Measurements from ENCODE around the gene RFTN1.

RFTN1 gene

DNA sequence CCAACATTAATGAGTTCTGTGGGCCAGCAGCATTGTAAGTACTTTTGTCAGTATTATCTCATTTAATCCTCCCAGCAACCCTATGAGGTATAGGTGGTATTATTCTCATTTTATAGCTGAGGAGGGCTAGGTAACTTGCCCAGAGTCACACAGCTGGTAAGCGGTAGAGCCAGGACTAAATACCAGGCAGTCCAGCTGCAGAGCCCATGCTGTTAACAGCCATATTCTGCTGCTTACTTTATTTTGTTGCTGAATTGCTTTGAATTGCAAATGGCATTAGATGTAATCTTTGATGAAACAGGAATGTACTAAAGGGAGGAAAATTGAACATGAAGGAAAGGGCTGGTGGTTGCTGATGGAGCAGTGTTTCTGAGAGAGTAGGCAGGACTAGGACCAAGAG lies 228.9 kb downstream of the RFTN1 start:
- TF ChIP-seq ZFP3 (CRISPR knock-in tag; IDR thresholded peaks at IDR 0.05) (no peak), GLIS3 (CRISPR knock-in tag; IDR thresholded peaks at IDR 0.05) (no peak), ISL1 (CRISPR knock-in tag; IDR thresholded peaks at IDR 0.05) (no peak), ARNTL (CRISPR knock-in tag; IDR thresholded peaks at IDR 0.05; ENCODE audit: borderline replicate concordance, low read depth) (no peak), ESRRG (CRISPR knock-in tag; IDR thresholded peaks at IDR 0.05) (no peak), PPARA (CRISPR knock-in tag; IDR thresholded peaks at IDR 0.05; ENCODE audit: borderline replicate concordance) (no peak), ZFP30 (CRISPR knock-in tag; IDR thresholded peaks at IDR 0.05) (no peak), TOX (CRISPR knock-in tag; IDR thresholded peaks at IDR 0.05; ENCODE audit: borderline replicate concordance) (no peak)
- TF ChIP-seq, protein P1, sequence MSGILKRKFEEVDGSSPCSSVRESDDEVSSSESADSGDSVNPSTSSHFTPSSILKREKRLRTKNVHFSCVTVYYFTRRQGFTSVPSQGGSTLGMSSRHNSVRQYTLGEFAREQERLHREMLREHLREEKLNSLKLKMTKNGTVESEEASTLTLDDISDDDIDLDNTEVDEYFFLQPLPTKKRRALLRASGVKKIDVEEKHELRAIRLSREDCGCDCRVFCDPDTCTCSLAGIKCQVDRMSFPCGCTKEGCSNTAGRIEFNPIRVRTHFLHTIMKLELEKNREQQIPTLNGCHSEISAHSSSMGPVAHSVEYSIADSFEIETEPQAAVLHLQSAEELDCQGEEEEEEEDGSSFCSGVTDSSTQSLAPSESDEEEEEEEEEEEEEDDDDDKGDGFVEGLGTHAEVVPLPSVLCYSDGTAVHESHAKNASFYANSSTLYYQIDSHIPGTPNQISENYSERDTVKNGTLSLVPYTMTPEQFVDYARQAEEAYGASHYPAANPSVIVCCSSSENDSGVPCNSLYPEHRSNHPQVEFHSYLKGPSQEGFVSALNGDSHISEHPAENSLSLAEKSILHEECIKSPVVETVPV (CRISPR knock-in tag; IDR thresholded peaks at IDR 0.05): no peak
- TF ChIP-seq, protein P2, sequence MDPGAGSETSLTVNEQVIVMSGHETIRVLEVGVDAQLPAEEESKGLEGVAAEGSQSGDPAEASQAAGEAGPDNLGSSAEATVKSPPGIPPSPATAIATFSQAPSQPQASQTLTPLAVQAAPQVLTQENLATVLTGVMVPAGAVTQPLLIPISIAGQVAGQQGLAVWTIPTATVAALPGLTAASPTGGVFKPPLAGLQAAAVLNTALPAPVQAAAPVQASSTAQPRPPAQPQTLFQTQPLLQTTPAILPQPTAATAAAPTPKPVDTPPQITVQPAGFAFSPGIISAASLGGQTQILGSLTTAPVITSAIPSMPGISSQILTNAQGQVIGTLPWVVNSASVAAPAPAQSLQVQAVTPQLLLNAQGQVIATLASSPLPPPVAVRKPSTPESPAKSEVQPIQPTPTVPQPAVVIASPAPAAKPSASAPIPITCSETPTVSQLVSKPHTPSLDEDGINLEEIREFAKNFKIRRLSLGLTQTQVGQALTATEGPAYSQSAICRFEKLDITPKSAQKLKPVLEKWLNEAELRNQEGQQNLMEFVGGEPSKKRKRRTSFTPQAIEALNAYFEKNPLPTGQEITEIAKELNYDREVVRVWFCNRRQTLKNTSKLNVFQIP (CRISPR knock-in tag; IDR thresholded peaks at IDR 0.05; ENCODE audit: borderline replicate concordance, low read depth): no peak
- no peak for ATAC-seq

DNA sequence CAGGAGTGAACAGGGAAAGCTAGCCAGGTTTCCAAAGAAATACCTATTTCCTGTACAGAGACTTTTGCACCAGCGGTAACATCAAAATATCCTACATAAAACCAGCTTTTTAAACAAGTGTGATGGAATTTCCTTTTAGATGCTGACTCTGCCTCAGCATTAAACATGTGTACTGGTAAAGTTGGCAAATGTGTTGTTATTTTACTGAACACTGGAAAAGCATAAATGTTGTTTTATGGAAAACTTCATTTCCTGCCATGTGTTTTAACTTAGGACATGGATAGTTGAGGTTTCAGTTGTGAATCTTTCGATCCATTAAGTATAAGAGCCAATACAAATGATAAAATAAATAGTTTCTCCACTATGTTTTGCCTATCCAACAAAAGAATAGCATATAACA lies 232.8 kb downstream of the RFTN1 start:
- no peak for TF ChIP-seq ZFP3 (CRISPR knock-in tag; IDR thresholded peaks at IDR 0.05)
- TF ChIP-seq ZNF8 (CRISPR knock-in tag; IDR thresholded peaks at IDR 0.05): no peak
- no peak for TF ChIP-seq RARB (CRISPR knock-in tag; IDR thresholded peaks at IDR 0.05)
- TF ChIP-seq ZNF565 (CRISPR knock-in tag; conservative IDR thresholded peaks at IDR 0.05; ENCODE audit: low read depth): no peak
- TF ChIP-seq ESRRG (CRISPR knock-in tag; IDR thresholded peaks at IDR 0.05): no peak

DNA sequence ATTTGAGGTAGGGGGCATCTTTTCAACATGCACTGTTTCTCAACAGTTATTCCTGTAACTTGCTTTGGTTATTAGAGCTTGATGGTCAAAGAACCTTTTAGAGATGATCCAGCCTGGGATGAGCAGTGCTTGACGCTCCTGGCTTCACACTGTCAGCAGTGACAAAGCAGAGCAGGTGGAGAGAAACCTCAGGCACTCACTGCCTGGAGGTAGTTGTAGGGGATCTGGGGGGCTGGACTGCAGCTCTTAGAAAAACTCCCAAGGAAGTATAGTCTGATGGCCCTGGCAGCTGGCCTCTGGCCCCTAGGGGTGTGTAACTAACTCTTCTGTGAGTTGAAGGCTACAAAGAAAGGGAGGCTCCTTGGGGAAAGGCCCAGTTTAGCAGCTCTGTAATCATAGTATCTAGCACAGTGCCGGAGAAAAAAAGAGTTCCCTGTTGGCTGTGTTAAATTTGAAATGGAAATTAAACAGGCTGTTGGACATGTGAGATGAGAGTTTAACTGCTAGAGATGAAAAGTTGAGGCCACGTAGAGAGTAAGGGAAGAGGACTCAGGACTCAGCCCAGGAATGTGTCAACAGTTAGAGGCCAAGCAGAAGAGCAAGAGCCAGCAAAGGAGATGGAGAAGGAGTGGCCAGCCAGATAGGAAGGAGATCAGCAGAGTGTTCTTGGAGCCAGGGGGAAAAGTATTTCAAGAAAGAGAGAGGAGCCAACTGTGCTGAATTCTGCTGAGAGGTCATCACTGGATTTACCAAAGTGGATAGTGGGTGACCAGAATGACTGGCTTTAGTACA lies 234.3 kb downstream of the RFTN1 start:
- TF ChIP-seq PPARA (CRISPR knock-in tag; IDR thresholded peaks at IDR 0.05; ENCODE audit: borderline replicate concordance): no peak
- TF ChIP-seq, protein P3, sequence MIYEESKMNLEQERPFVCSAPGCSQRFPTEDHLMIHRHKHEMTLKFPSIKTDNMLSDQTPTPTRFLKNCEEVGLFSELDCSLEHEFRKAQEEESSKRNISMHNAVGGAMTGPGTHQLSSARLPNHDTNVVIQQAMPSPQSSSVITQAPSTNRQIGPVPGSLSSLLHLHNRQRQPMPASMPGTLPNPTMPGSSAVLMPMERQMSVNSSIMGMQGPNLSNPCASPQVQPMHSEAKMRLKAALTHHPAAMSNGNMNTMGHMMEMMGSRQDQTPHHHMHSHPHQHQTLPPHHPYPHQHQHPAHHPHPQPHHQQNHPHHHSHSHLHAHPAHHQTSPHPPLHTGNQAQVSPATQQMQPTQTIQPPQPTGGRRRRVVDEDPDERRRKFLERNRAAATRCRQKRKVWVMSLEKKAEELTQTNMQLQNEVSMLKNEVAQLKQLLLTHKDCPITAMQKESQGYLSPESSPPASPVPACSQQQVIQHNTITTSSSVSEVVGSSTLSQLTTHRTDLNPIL (CRISPR knock-in tag; IDR thresholded peaks at IDR 0.05; ENCODE audit: low read depth): no peak
- no peak for TF ChIP-seq GLIS3 (CRISPR knock-in tag; IDR thresholded peaks at IDR 0.05)
- TF ChIP-seq TCF4 (CRISPR knock-in tag; IDR thresholded peaks at IDR 0.05; ENCODE audit: borderline replicate concordance): no peak
- no peak for ATAC-seq

More for the DNA sequence above, 232.8 kb downstream of the RFTN1 start:
- ATAC-seq: no peak

DNA sequence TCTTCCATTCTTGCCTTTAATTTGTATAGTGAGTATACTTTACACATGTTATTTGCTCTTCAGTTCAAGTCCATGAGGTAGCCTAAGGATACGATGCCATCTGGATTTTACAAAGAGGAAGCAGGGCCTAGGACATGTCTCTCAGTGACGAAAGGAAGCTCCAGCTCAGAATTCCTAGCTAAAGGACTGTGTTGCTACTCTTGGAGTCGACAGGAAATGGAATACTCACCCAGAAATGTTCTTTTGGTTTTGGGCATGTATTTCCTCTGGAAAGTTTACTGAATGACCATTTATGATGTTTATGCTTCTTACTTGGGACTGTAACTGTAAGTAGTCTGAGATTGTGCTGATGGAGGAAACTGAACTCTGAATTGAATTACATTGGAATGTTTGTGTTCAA lies 236.0 kb downstream of the RFTN1 start:
- ATAC-seq: no peak
- TF ChIP-seq ZNF565 (CRISPR knock-in tag; conservative IDR thresholded peaks at IDR 0.05; ENCODE audit: low read depth) (no peak), OSR1 (CRISPR knock-in tag; IDR thresholded peaks at IDR 0.05) (no peak), ZC3H10 (CRISPR knock-in tag; IDR thresholded peaks at IDR 0.05) (no peak), CSDC2 (CRISPR knock-in tag; IDR thresholded peaks at IDR 0.05) (no peak), TCF4 (CRISPR knock-in tag; IDR thresholded peaks at IDR 0.05; ENCODE audit: borderline replicate concordance) (no peak), BACH2 (CRISPR knock-in tag; IDR thresholded peaks at IDR 0.05; ENCODE audit: borderline replicate concordance) (no peak), ARNTL (CRISPR knock-in tag; IDR thresholded peaks at IDR 0.05; ENCODE audit: borderline replicate concordance, low read depth) (no peak), PPARA (CRISPR knock-in tag; IDR thresholded peaks at IDR 0.05; ENCODE audit: borderline replicate concordance) (no peak), RARB (CRISPR knock-in tag; IDR thresholded peaks at IDR 0.05) (no peak), ESRRG (CRISPR knock-in tag; IDR thresholded peaks at IDR 0.05) (no peak), ZFP3 (CRISPR knock-in tag; IDR thresholded peaks at IDR 0.05) (no peak), ZNF70 (CRISPR knock-in tag; IDR thresholded peaks at IDR 0.05) (no peak), ZFP30 (CRISPR knock-in tag; IDR thresholded peaks at IDR 0.05) (no peak)
- TF ChIP-seq, protein P3 (CRISPR knock-in tag; IDR thresholded peaks at IDR 0.05; ENCODE audit: low read depth): no peak
- TF ChIP-seq, protein P1 (CRISPR knock-in tag; IDR thresholded peaks at IDR 0.05): no peak
- TF ChIP-seq, protein P2 (CRISPR knock-in tag; IDR thresholded peaks at IDR 0.05; ENCODE audit: borderline replicate concordance, low read depth): no peak
- TF ChIP-seq, protein P4, sequence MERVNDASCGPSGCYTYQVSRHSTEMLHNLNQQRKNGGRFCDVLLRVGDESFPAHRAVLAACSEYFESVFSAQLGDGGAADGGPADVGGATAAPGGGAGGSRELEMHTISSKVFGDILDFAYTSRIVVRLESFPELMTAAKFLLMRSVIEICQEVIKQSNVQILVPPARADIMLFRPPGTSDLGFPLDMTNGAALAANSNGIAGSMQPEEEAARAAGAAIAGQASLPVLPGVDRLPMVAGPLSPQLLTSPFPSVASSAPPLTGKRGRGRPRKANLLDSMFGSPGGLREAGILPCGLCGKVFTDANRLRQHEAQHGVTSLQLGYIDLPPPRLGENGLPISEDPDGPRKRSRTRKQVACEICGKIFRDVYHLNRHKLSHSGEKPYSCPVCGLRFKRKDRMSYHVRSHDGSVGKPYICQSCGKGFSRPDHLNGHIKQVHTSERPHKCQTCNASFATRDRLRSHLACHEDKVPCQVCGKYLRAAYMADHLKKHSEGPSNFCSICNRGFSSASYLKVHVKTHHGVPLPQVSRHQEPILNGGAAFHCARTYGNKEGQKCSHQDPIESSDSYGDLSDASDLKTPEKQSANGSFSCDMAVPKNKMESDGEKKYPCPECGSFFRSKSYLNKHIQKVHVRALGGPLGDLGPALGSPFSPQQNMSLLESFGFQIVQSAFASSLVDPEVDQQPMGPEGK (CRISPR knock-in tag; IDR thresholded peaks at IDR 0.05; ENCODE audit: borderline replicate concordance): no peak
